GM12878 (cell line): ENCODE data around the gene MACROD2. TPM values are rescaled to one million over a fixed set of nuclear protein-coding genes. Genes with fewer than 3 reads are reported as not detected.

Experiments used
- ATAC-seq: fragments of 200-7000 bp; cut with Tn5 transposase; 3 replicates; pipeline ENCODE4 v1.9.1; 2020; ENCODE audit warnings: mild to moderate bottlenecking, moderate library complexity
- BruUV-seq: library from RNA; stranded (reverse); fragments of 400-500 nt; replicated peaks from 2 replicates; lab custom pipeline; 2021; lab: Mats Ljungman, UMichigan
- CTCF ChIA-PET: fragments of 300-600 bp; sonication (Branson Sonifier 250); formaldehyde crosslinking; extraction: SDS; loops from one replicate; lab custom pipeline; 2021; ENCODE audit warnings: inconsistent platforms; lab: Yijun Ruan, JAX
- POLR2A ChIA-PET: fragments of 350-600 bp; formaldehyde crosslinking; extraction: SDS; loops from one replicate; lab custom pipeline; 2021; ENCODE audit warnings: inconsistent platforms; lab: Charles Lee
- RAD21 ChIA-PET: fragments of 300-600 bp; sonication (Branson Sonifier 250); formaldehyde crosslinking; loops from one replicate; lab custom pipeline; 2023; ENCODE audit warnings: antibody characterized with exemption; ENCODE audit not compliant: unreplicated experiment; lab: Charles Lee
- SMC1A ChIA-PET: fragments of 300-600 bp; sonication (Branson Sonifier 250); formaldehyde crosslinking; loops from one replicate; lab custom pipeline; 2023; ENCODE audit not compliant: unreplicated experiment, uncharacterized antibody; lab: Charles Lee
- DNase-seq: peaks from one replicate; pipeline ENCODE4 v3.0.0-alpha.2; 2011; ENCODE audit warnings: low read depth, low spot score
- FAIRE-seq: peaks from 3 replicates; lab custom pipeline; 2011; peaks lifted over from hg19 to GRCh38; lab: Jason Lieb, UNC
- H2AFZ ChIP-seq: 2 replicates; pipeline ENCODE4 v1.6.0; 2011; ENCODE audit warnings: low read depth, low read length, control low read depth; ENCODE audit not compliant: control insufficient read depth
- H3K27ac ChIP-seq: 2 replicates; pipeline ENCODE4 v1.5.1; 2011; ENCODE audit warnings: control low read depth; ENCODE audit not compliant: control insufficient read depth, insufficient read depth
- H3K27me3 ChIP-seq, 2 experiments: replicated peaks in 1 of 2; 2 replicates each; pipeline versions ENCODE4 v1.6.0 to v1.6.1; 2011; ENCODE audit warnings: low read length in 1 of 2; ENCODE audit not compliant: control insufficient read depth in 2 of 2, insufficient read depth in 2 of 2
- H3K36me3 ChIP-seq, 2 experiments: 2 replicates each; pipeline ENCODE4 v1.5.1; 2011; ENCODE audit warnings: low read length in 1 of 2; ENCODE audit not compliant: control insufficient read depth in 2 of 2, insufficient read depth in 2 of 2
- H3K4me1 ChIP-seq: 2 replicates; pipeline ENCODE4 v1.6.1; 2011; ENCODE audit warnings: mild to moderate bottlenecking, low read length, moderate library complexity, mixed read lengths; ENCODE audit not compliant: control insufficient read depth, insufficient read depth
- H3K4me2 ChIP-seq: 2 replicates; pipeline ENCODE4 v1.6.0; 2011; ENCODE audit warnings: control low read depth; ENCODE audit not compliant: control insufficient read depth, insufficient read depth
- H3K4me3 ChIP-seq: fragments of 200-600 bp; sonication (generic); 2 replicates; pipeline ENCODE4 v1.5.1; 2016
- H3K79me2 ChIP-seq: 2 replicates; pipeline ENCODE4 v1.6.0; 2011; ENCODE audit warnings: low read length; ENCODE audit not compliant: control insufficient read depth, insufficient read depth
- H3K9ac ChIP-seq: 2 replicates; pipeline ENCODE4 v1.8.0; 2011; ENCODE audit warnings: low read length, control low read depth, mixed read lengths; ENCODE audit not compliant: control insufficient read depth, insufficient read depth
- H3K9me3 ChIP-seq: replicated peaks from 3 replicates; pipeline ENCODE4 v1.5.1; 2011; ENCODE audit warnings: mild to moderate bottlenecking, low read length; ENCODE audit not compliant: control insufficient read depth, insufficient read depth
- H4K20me1 ChIP-seq: 2 replicates; pipeline ENCODE4 v1.6.0; 2011; ENCODE audit not compliant: control insufficient read depth, insufficient read depth
- CHD4 ChIP-seq: fragments of 200-600 bp; sonication (generic); IDR thresholded peaks from 2 replicates; pipeline ENCODE4 v1.6.1; 2016; ENCODE audit warnings: mild to moderate bottlenecking
- HSF1 ChIP-seq: fragments of 150-350 bp; IDR thresholded peaks from 2 replicates; pipeline ENCODE4 v1.6.1; 2014; ENCODE audit warnings: mild to moderate bottlenecking, low read depth, low read length
- IKZF2 ChIP-seq, 2 experiments: fragments of 450-650 bp; IDR thresholded peaks; 2 replicates each; pipeline ENCODE4 v1.6.1; 2017; ENCODE audit warnings: mild to moderate bottlenecking in 2 of 2, moderate library complexity in 2 of 2
- MYB ChIP-seq: fragments of 150-350 bp; IDR thresholded peaks from 2 replicates; pipeline ENCODE4 v1.6.1; 2014; ENCODE audit warnings: mild to moderate bottlenecking, low read depth, low read length, borderline replicate concordance
- NFIC ChIP-seq: IDR thresholded peaks from 2 replicates; pipeline ENCODE4 v1.6.1; 2012; ENCODE audit warnings: low read depth, mild to moderate bottlenecking, inconsistent platforms, low read length, moderate library complexity
- PAX8 ChIP-seq: fragments of 450-650 bp; IDR thresholded peaks from 2 replicates; pipeline ENCODE4 v1.6.1; 2017; ENCODE audit warnings: mild to moderate bottlenecking, moderate library complexity
- POLR2AphosphoS5 ChIP-seq: IDR thresholded peaks from 2 replicates; pipeline ENCODE4 v1.6.1; 2011; ENCODE audit warnings: mild to moderate bottlenecking, low read length, inconsistent platforms
- RFX5 ChIP-seq: IDR thresholded peaks from 2 replicates; pipeline ENCODE4 v1.6.1; 2011; ENCODE audit warnings: low read depth, low read length, improper control_type of control experiment
- USF2 ChIP-seq: IDR thresholded peaks from 2 replicates; pipeline ENCODE4 v1.6.1; 2011; ENCODE audit warnings: low read depth, low read length, improper control_type of control experiment, borderline replicate concordance
- ZNF592 ChIP-seq: fragments of 450-650 bp; IDR thresholded peaks from 2 replicates; pipeline ENCODE4 v1.6.1; 2017; ENCODE audit warnings: mild to moderate bottlenecking, moderate library complexity
- WGBS: methylation state at CpG from one replicate; pipeline ENCODE4 v1.1.6; 2016; ENCODE audit warnings: low lambda C conversion rate; ENCODE audit not compliant: insufficient replicate concordance, insufficient coverage; ENCODE audit errors: missing lambda C conversion rate; 5-methylcytosine and 5-hydroxymethylcytosine counted together
- in situ Hi-C: fragments of 300-500 bp; cut with MboI; formaldehyde crosslinking; loops from 9 replicates; pipeline ENCODE4 v1.14.3; 2018; ENCODE audit warnings: mixed read lengths
- intact Hi-C: fragments of 100-400 bp; cut with micrococcal nuclease; formaldehyde crosslinking; loops from one replicate; pipeline ENCODE4 v1.14.2; 2022; ENCODE audit not compliant: unreplicated experiment
- polyA plus RNA-seq, 11 experiments: library from polyadenylated mRNA; depleted of rRNA in 4 of 11; unstranded in 6 of 11; stranded (reverse) in 5 of 11; fragments of >200 nt; fragmentation: Nextera tagmentation in 4 of 11; fragmentation: Illumina TruSeq in 1 of 11; extraction: Ambion mirVana in 4 of 11; extraction: Trizol in 1 of 11; gene quantifications; 1 replicate in 1 of 11; 2 replicates in 10 of 11; pipeline versions ENCODE4 v1.2.1 to v1.2.3, GENCODE V29; 2011 to 2016; ENCODE audit warnings: inconsistent platforms in 2 of 11, missing spikeins in 2 of 11, low read depth in 1 of 11
- total RNA-seq, 4 experiments: library from RNA; depleted of rRNA in 3 of 4; stranded (reverse); fragments of >200 nt in 3 of 4; fragmentation: Illumina TruSeq in 1 of 4; extraction: Trizol in 1 of 4; gene quantifications; 2 replicates each; pipeline versions ENCODE4 v1.2.1 to v1.2.3, GENCODE V29; 2013 to 2021
- TF ChIP-seq, protein P1 (sequence below): fragments of 450-650 bp; IDR thresholded peaks from 2 replicates; pipeline ENCODE4 v1.6.1; 2017; ENCODE audit warnings: antibody characterized with exemption, mild to moderate bottlenecking, moderate library complexity
- TF ChIP-seq, protein P2 (sequence below): IDR thresholded peaks from 2 replicates; pipeline ENCODE4 v1.6.1; 2011; ENCODE audit warnings: borderline replicate concordance, low read depth, mild to moderate bottlenecking, moderate library complexity, low read length; ENCODE audit not compliant: insufficient read depth, poor library complexity, severe bottlenecking

The MACROD2 gene
- total and polyA plus RNA-seq, 10 of the 15 experiments (the other 5 are each of a cell fraction or from before 2014, with no cell fraction given), result 1.1 to 21.5 (median 2.2) TPM

- no peak for TF ChIP-seq HSF1
Observed at GRCh38 chr20:15676815-15677214, 1681.5 kb downstream of the MACROD2 start (continued).

DNA sequence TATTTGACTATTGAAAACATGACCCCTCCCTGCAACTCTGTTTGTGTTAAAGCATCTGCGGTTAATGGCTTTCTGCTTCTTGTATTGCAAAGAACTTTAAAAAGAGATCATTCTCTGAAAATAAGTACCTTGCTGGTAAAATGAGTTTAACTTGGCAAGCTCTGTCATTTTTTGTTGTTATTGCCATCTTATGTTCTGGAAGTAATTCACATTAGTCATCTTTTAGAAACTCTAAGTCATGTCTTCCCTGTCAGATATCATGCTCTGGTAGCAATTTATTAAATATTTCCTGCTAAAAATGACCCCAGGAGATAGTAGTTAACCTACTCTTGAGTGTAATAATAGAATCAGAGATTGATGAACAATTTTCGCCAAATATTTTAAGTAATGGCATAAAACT lies 1687.4 kb downstream of the MACROD2 start:
- POLR2A ChIA-PET, result no interaction called here
- Histone ChIP-seq H3K36me3 (no peaks in the 10 kb centered on the region), H4K20me1 (no peaks in the 10 kb centered on the region), H3K9me3 (no peaks in the 10 kb centered on the region), H3K4me2 (no peak overlapping the region), H3K4me3 (no peak overlapping the region), H3K4me1 (no peaks in the 10 kb centered on the region), H3K9ac (no peak overlapping the region), H3K27ac (no peak overlapping the region), H2AFZ (no peak overlapping the region), H3K79me2 (no peaks in the 10 kb centered on the region), H3K27me3 (no peaks in the 10 kb centered on the region)
- no peak for DNase-seq
- in situ Hi-C loops, result no loop called here
- intact Hi-C loops, result no loop called here
- 52% methylated on average over 2 of the region's 2 CpGs for WGBS
- RAD21 ChIA-PET, result no interaction called here
- CTCF ChIA-PET, result interaction anchor here (1.5 to 1.9 kb wide), 2 partner anchors 17 to 26 kb away, joined by 5 to 7 read pairs; no protein-coding TSS in a partner anchor
- no peak for ATAC-seq
- SMC1A ChIA-PET, result no interaction called here
- no TSS peak for BruUV-seq
- no peak for TF ChIP-seq CHD4
- TF ChIP-seq IKZF2 (IDR thresholded peaks at IDR 0.05), result no peak
- no peak for TF ChIP-seq USF2
- TF ChIP-seq, protein P1, sequence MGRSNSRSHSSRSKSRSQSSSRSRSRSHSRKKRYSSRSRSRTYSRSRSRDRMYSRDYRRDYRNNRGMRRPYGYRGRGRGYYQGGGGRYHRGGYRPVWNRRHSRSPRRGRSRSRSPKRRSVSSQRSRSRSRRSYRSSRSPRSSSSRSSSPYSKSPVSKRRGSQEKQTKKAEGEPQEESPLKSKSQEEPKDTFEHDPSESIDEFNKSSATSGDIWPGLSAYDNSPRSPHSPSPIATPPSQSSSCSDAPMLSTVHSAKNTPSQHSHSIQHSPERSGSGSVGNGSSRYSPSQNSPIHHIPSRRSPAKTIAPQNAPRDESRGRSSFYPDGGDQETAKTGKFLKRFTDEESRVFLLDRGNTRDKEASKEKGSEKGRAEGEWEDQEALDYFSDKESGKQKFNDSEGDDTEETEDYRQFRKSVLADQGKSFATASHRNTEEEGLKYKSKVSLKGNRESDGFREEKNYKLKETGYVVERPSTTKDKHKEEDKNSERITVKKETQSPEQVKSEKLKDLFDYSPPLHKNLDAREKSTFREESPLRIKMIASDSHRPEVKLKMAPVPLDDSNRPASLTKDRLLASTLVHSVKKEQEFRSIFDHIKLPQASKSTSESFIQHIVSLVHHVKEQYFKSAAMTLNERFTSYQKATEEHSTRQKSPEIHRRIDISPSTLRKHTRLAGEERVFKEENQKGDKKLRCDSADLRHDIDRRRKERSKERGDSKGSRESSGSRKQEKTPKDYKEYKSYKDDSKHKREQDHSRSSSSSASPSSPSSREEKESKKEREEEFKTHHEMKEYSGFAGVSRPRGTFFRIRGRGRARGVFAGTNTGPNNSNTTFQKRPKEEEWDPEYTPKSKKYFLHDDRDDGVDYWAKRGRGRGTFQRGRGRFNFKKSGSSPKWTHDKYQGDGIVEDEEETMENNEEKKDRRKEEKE, result no peak
- TF ChIP-seq, protein P2, sequence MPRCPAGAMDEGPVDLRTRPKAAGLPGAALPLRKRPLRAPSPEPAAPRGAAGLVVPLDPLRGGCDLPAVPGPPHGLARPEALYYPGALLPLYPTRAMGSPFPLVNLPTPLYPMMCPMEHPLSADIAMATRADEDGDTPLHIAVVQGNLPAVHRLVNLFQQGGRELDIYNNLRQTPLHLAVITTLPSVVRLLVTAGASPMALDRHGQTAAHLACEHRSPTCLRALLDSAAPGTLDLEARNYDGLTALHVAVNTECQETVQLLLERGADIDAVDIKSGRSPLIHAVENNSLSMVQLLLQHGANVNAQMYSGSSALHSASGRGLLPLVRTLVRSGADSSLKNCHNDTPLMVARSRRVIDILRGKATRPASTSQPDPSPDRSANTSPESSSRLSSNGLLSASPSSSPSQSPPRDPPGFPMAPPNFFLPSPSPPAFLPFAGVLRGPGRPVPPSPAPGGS, result no peak
- TF ChIP-seq MYB, result no peak
- no peak for TF ChIP-seq ZNF592
- TF ChIP-seq NFIC, result no peak
- no peak for TF ChIP-seq POLR2AphosphoS5
- TF ChIP-seq PAX8, result no peak
- no peak for TF ChIP-seq RFX5
- TF ChIP-seq, all 136 proteins: peak for 0
- no peak for FAIRE-seq
